ENCODE data around the gene CAND2.

Gene CAND2

DNA sequence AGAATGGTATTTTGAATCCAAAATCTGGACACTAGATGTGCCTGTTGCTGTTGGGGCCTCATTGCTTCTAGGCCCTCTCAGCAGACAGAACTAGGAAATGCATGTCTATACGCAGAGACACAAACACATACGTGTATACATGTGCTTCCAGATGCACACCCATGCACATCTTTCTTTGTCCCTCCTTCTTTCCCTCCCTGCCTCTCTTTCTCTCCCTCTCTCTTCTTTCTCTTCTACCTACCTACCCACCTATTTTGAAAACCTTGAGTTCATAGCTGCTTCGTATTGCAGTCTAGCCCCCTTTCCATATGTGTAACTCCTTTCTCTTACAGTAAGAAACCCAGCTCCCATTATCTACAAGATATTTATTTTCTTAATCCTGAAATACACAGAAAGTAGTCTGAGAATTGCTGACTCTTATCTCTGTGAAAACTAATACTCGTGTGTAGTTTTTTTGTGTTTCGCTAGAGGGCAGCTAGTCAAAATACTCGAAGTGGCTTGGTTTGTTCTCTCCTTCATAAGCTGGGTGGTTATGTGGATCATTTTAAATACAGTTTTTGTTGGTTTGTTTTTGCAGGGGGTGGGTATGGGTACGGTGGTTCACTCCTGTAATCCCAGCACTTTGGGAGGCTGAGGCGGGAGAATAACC lies 26.4 kb downstream of the CAND2 start:
- Histone ChIP-seq H3K27ac (no peak overlapping the region), H3K4me3 (no peak overlapping the region)

DNA sequence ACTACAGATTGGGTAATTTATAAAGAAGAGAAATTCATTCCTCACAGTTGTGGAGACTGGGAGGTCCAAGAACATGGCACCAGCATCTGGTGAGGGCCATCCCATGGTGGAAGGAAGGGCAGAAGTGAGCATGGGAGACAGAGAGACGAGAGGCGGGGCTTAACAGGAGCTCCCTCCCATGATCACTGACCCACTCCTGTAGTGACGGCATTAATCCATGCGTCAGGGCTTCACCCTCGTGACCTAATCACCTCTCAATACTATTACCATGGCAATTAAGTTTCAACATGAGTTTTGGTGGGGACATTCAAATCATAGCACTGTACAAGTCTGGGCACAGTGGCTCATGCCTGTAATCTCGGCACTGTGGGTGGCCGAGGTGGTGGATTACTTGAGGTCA lies 27.8 kb downstream of the CAND2 start:
- H3K27ac ChIP-seq = no peak overlapping the region

DNA sequence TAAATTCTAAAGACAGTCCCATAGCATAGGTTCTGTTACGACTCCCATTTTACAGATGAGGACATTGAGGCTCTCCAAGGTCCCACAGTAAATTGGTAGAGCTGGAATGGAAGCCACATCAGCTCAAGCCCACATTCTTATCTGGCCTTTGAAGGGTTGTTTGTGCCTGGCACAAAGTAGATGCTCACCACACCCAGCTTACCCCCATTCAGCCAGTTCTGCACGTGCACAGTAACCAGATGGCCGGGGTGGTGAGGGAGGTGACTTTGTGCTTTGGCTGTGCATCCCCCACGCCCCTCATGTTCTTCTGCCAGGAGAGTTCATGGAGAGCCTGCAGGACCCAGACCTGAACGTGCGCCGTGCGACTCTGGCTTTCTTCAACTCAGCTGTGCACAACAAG lies 28.7 kb downstream of the CAND2 start:
- Histone ChIP-seq H3K4me3 (no peak overlapping the region), H3K27ac (no peak overlapping the region)

More for the DNA sequence above, 27.8 kb downstream of the CAND2 start:
- H3K4me3 ChIP-seq = no peak overlapping the region

DNA sequence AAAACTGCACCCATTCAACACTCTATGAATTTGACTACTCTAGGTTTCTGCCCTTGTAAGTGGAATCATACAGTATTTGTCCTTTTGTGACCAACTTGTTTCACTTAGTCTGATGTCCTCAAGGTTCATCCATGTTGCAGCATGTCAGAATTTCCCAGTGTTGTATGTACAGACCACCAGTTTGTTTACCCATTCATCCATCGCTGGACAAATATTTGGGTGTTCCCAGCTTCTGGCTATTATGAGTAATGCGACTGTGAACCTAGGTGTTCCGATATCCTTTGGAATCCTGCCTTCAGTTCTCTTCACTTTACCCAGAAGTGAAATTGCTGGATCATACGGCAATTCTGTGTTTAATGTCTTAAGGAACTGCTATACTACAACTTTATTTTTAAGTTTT lies 32.3 kb downstream of the CAND2 start:
- Histone ChIP-seq H3K4me3 (no peak overlapping the region), H3K27ac (no peak overlapping the region)

DNA sequence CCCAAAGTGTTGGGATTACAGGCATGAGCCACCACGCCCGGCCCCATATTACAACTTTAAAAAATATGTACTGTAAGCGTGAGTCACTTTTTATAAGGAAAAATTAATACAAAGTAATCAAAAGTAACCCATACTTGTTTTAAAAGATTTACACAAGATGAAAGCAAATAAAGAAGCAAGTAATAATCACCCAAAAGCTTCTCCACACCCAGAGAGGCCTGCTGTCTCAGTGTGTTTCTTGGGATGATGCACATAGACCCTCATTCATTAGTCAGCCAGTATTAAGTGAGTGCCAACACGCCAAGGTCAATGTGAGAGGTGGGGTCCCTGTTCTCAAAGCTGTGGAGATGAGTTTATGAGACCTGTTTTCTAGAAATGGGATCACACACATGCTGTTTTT lies 32.9 kb downstream of the CAND2 start:
- Histone ChIP-seq H3K27ac (no peak overlapping the region), H3K4me3 (no peak overlapping the region)

DNA sequence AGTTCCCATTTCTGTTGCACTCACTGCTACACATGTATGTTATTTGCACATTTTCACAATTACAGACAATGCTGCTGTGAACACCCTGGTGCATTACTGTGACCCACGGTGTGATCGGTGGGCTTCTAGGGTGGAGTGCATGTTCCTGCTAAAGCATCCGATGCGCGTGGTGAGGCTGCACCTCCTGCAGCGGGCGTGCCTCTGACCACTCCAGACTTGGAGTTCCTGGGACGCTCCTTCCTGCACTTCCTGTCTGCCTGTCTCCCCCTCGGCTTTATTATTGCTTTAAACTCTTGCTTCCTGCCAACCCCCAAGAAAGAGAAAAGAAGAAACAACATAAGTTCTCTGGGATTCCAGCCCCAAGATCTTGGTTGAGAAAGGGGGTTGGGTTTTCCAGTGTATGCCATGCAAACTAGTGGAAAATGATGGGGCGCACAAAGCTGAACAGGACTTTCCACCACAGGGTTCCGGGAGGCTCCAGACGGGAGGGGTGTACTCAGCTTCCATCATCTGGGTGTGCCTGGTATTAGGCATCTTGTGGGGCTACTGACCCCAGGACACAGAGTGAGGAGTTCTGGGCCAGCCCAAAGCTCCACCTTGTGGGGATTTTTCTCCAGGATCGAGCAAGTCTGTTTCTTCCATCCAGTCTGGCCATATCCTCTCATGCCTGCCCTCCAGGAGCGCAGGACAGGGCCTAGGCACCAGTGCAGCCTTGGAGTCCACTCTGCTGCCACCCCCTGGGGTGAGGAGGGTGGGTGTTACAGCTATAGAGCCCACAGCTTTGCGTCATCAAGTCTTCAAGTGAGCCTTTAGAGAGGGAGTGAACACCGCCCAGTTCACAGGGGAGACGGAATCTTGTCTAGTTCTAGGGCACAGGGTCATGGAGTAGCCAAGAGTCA lies 33.7 kb downstream of the CAND2 start:
- Histone ChIP-seq H3K4me3 (no peak overlapping the region), H3K27ac (no peak overlapping the region)

DNA sequence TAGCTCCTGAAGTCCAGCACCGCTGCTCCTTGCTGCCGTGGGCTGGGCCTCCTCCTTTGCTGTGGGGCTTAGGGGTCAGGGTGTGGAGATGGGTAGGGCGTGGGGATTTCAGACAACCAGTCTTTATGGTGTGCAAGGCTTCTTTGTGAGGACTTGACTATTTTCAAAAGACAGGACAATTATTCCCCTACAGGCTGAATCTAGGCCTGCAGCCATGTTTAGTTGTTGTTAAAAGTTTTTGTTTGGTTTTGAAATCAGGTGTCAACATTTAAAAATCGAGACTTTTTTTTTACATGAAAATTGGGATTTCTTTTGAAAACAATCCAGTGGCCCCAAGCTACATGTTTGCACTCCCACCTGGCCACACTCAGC lies 34.3 kb downstream of the CAND2 start:
- H3K4me3 ChIP-seq = no peak overlapping the region

DNA sequence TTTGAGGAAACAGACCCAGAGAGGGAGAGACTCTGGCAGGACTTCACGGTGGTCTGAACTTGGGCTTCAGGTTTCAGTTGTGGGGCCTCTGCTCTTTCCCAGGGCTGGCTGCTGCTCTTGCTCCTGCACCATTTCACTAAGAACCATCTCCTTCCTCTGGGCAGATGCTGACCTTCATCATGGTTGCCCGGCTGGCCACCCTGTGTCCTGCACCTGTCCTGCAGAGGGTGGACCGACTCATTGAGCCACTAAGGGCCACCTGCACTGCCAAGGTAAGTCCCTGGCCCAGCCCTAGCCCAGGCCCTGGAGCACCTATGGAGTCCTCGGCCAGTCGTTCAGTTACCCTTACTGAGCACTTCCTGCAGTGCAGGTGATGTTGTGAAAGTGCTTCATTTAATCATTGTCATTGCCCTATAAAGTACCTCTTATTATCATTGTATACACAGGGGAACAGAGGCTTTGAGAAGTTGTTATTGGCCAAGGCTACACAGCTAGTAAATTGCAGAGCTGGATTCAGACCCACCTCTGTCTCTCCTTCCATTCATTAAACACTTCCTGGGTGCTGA lies 34.9 kb downstream of the CAND2 start:
- Histone ChIP-seq H3K27ac (no peak overlapping the region), H3K4me3 (no peak overlapping the region)

More for the DNA sequence above, 34.3 kb downstream of the CAND2 start:
- no peak overlapping the region for H3K27ac ChIP-seq

DNA sequence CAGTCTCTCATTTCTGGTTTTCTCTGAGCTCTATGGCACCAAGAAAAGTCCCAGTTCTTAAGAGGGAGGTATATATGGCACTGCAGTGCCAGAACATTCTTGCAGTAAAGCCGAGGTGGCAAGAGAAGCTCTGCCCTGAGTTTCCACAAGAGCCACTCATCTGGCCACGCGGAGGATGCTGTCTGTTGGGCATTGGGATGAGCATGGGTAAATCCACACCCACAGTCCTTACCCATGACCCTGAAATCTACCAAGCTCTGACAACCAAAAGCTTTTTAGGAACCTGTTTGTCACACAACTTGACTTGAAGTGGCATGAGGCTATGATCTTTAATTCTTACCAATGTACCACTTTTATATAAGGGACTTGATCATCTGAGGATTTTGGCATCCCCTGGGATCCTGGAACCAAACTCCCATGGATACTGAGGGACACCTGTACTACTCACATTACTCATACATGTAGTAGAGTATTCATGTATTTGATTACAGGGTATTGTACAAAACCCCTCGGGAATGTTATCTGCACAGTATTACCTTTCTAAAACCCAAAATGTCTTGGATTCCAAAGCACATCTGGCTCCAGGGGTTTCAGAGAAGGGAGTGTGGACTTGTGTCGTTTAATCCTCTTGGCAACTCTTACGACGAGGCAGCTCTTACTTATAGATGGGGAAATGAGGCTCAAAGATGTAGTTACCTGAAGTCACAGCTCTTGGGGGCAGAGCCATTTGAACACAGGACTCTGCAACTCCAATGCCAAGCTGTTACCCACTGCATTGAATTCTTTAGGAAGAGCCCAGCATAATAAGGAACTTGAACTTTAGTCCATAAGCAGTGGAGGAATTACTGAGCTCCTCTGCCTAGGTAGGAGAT lies 36.1 kb downstream of the CAND2 start:
- H3K27ac ChIP-seq = no peak overlapping the region
- H3K4me3 ChIP-seq = no peak overlapping the region

DNA sequence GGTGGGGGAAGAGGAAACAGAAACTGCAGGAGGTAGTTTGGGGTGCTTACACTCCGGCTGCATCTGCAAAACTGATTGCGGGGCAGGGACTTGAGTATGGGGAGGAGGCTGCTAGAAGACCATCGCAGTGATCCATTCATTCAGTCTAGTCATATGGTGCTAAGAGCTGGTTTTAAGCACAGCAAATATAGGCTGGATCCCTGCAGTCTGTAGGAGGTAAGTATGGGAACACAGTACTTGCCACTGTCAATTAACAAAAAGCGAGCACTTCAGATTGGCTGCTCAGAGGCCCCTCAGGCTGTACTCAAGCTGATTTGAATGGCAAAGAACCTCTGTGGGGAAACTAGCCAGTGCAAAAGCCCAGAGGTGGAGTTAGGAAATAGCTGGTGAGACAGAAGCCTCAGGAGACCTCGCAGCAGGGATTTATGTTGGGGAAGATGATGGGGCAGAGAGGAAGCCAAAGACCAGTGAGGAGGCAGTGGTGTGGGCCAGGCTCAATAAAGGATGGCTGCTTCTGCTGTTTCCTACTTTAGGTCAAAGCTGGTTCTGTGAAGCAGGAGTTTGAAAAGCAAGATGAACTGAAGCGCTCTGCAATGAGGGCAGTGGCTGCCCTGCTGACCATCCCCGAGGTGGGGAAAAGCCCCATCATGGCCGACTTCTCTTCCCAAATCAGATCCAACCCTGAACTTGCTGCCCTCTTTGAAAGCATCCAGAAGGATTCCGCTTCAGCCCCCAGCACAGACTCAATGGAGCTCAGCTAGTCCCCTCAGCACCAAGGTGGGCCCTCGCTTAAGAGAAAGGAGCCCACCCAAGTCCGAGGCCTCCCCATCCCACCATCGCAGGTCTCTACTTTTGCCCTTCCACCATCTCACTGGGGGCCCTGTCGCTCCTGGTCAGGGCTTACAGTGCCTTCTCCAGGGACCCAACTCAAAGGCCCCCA lies 37.0 kb downstream of the CAND2 start:
- H3K27ac ChIP-seq = no peak overlapping the region
- H3K4me3 ChIP-seq = no peak overlapping the region

DNA sequence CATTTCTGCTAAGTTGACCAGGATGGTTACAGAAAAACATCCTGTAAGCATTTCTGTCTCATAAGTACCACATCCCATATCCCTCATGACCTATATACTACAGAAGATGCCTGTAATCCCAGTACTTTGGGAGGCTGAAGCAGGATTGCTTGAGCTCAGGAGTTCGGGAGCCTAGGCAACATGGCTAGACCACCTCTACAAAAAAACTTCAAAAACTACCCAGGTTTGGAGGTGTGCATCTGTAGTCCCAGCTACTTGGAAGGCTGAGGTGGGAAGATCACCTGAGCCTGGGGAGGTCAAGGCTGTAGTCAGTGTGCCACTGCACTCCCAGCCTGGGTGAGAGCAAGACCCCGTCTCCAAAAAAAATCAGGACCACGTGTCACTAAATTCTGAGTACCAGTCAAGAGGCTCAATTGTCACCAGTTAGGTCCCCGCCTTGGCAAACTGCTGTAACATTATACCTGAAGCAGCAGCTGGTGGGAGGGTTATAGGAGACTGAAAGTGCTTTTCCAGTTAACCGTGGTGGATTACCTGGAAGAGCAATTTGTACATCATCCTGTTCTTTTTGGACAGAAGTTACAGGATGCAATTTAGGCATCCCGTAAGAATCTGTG lies 38.7 kb downstream of the CAND2 start:
- Histone ChIP-seq H3K4me3 (no peak overlapping the region), H3K27ac (no peak overlapping the region)

DNA sequence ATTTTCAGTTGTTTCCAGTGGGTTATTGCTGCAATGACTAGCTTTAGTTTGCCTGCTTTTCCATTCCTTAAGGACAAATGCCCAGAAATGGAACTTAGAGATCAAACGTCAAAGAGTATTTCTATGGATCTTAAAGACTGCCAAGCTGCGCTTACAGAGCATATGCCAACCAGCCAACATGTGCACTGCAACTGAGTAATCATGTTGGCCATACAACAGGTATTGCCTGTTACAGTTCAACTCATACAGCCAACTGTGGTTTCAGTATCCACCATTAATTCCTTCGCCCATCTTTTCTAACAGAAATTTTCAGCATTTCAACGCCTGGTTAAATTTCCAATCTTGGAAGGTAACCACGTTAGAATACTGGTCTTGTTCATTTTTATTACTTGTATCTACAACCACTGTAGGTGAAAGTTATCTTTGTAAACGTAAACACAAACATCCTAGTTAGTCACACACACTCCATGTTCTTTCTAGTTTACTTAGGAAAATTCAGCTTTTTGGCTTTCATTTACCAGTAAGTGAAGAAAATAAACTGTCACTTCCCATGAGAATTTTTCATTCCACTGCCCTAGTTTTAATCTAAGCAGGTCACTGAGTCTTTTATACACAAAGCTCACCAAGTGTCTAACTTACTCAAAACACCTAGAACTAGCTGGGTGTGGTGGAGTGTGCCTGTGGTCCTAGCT lies 41.0 kb downstream of the CAND2 start:
- H3K27ac ChIP-seq = peak overlapping the region in 1 of 21 experiments; percentile 19
- peak overlapping the region in 1 of 7 experiments; percentile 1 for H3K4me3 ChIP-seq

DNA sequence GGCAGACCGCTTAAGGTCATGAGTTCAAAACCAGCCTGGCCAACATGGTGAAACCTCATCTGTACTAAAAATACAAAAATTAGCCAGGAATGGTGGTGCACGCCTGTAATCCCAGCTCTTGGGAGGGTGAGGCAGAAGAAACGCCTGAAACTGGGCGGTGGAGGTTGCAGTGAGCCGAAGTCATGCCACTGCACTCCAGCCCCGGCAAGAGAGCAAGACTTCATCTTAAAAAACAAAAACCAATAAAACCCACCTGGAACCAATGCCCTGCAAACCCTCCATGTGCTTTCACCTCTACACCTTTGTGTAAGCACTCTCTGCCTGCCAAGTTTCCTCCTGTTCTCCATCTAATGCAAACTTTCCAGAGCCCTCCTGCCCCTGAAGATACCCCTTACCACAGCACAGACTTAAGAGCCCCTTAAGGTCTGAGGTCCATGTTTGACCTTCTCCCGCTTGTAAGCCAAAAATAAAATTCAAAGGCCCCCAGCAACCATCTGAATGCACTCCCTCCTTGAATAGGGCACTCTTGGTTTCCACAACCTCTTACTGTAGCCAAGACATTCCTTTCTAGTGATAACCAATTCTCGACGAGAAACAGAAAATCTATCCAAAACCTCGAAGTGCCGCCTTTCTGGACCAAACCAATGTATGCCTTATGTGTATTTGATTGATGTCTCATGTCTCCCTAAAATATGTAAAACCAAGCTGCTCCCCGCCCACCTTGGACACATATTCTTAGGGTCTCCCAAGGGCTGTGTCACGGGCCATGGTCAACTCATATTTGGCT lies 41.9 kb downstream of the CAND2 start:
- peak overlapping the region in 1 of 21 experiments; percentile 19 for H3K27ac ChIP-seq

DNA sequence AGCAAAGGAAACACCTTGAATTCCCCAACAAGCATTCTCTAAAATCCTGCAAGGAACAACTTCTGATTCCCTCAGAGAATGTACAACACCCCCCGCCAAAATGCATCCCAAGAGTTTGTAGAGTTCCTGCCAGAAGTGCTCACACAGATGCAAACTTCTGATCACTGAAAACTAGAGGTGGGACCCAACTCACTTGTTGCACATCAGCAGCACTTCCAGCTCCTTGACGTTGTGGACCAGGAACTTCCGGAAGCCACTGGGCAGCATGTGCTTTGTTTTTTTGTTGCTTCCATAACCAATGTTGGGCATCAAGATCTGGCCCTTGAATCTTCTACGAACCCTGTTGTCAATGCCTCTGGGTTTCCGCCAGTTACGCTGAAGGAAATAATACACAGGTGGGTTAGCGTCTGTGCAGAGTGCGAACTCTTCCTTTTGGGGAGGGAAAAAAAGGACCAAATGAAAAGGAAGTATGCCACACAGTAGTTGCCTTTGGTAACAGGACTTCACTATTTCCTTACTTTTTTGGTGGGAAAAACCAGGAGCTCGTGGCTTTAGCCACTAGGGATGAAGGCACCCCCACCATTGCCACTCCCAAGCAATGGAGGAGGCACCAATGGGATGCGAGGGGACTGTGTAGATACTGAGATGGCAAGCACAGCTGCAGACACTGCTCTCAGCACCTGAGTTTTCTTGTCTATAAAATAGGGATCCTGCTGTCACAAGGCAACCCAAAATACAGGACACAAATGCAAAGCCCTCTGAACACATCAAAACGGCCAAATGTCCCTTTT lies 42.9 kb downstream of the CAND2 start:
- Histone ChIP-seq H3K27ac (peak overlapping the region in 3 of 21 experiments; percentile 96 to 99 (median 98)), H3K4me3 (peak overlapping the region in 6 of 7 experiments; percentile 54 to 92 (median 85))

More for the DNA sequence above, 41.9 kb downstream of the CAND2 start:
- H3K4me3 ChIP-seq = peak overlapping the region in 1 of 7 experiments; percentile 1

DNA sequence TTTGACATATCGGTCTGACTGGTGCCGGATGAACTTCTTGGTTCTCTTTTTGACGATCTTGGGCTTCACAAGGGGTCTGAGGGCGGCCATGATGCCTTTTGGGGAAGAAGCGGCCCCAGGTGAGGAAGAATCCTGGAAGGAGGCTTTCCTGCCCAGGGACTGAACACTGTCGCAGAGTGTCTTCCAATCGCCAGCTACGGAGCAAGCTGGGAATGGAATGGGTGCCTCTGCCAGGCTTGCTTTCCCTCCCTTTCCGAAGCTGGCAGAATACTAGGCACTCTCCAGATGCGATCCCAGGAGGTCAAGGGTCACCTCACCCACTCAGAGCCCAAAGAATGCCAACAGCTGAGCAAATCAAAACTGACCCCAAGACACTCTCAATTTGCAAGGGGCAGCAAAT lies 43.7 kb downstream of the CAND2 start:
- peak overlapping the region in 16 of 21 experiments; percentile 93 to 99 (median 98) for H3K27ac ChIP-seq
- peak overlapping the region; percentile 54 to 92 (median 82) for H3K4me3 ChIP-seq

DNA sequence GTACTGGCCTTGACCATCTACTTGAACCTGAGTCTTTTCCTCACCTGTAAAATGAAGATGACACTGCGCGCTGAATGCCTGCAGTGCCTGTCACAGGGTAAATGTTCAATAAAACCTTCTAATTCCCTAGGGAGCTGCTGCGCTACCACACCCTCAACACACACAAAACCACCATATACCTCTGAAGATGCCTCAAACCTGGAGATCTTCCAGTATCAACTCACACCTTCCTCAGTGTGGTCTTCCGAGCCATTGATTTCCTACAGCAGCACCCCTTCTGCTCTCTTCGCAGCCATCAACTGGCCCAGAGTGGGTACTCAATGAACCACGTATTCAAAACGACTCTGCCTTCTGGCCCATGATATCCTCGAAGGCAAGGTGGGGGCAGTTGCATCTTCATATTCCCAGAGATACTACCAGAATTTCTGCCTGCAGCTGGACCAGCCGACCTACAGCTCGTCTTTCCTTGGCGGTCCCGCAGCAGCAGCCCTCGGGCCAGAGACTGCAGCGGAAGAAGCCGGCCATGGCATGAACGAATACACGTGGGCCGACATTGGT lies 44.2 kb downstream of the CAND2 start:
- Histone ChIP-seq H3K4me3 (peak overlapping the region; percentile 54 to 92 (median 82)), H3K27ac (peak overlapping the region; percentile 76 to 99 (median 97))

All from skin epidermis (tissue), 12 donors.